Stomach (tissue), 9 donors: ENCODE results near the gene KCNH8. TPM values are rescaled to one million over a fixed set of nuclear protein-coding genes. Genes with fewer than 3 reads are reported as not detected.

Experiments
- DNase-seq, 2 donors: peaks; one replicate each; pipeline versions ENCODE4 v3.0.0 to v3.0.0-alpha.2; 2013 to 2019
- H3K27ac ChIP-seq, 5 donors: fragments of 200-600 bp in 4 of 5; sonication (generic) in 4 of 5; one replicate each; pipeline ENCODE4 v1.5.1; 2013 to 2019; ENCODE audit warnings: mild to moderate bottlenecking in 1 of 5, moderate library complexity in 1 of 5
- H3K27me3 ChIP-seq, 3 donors: fragments of 200-600 bp; sonication (generic); one replicate each; pipeline ENCODE4 v1.5.1; 2017 to 2019; ENCODE audit warnings: mixed run types in 1 of 3
- H3K36me3 ChIP-seq, 4 donors: fragments of 200-600 bp; sonication (generic); 1 replicate in 3 of 4; 2 replicates in 1 of 4; pipeline ENCODE4 v1.5.1; 2016 to 2019
- H3K4me1 ChIP-seq, 4 donors: fragments of 200-600 bp; sonication (generic); one replicate each; pipeline ENCODE4 v1.5.1; 2016 to 2019
- H3K4me3 ChIP-seq, 4 donors: fragments of 200-600 bp; sonication (generic) in 3 of 4; one replicate each; pipeline ENCODE4 v1.5.1; 2016 to 2019; ENCODE audit warnings: mild to moderate bottlenecking in 1 of 4
- H3K9me3 ChIP-seq, 4 donors: fragments of 200-600 bp; sonication (generic); one replicate each; pipeline ENCODE4 v1.5.1; 2016 to 2019
- CTCF ChIP-seq, 7 experiments: fragments of 450-650 bp in 4 of 7; fragments of 200-600 bp in 3 of 7; sonication (generic) in 3 of 7; IDR thresholded peaks; one replicate each; pipeline ENCODE4 v1.5.1; 2016 to 2019; ENCODE audit warnings: antibody characterized with exemption in 7 of 7, control low read depth in 2 of 7, mild to moderate bottlenecking in 1 of 7
- EP300 ChIP-seq: sonication (generic); formaldehyde crosslinking; IDR thresholded peaks from one replicate; pipeline ENCODE4 v1.6.1; 2017; ENCODE audit warnings: antibody characterized with exemption
- POLR2A ChIP-seq, 4 donors: fragments of 450-650 bp; IDR thresholded peaks; one replicate each; pipeline ENCODE4 v1.6.1; 2016; ENCODE audit warnings: antibody characterized with exemption in 4 of 4, control low read depth in 2 of 4, mild to moderate bottlenecking in 1 of 4, moderate library complexity in 1 of 4
- POLR2AphosphoS5 ChIP-seq, 3 donors: sonication (generic); formaldehyde crosslinking; IDR thresholded peaks; one replicate each; pipeline ENCODE4 v1.6.1; 2016; ENCODE audit warnings: antibody characterized with exemption in 3 of 3
- WGBS, 5 donors: extraction: QIAGEN DNeasy Blood & Tissue Kit in 3 of 5; methylation state at CpG; one replicate each; pipeline versions ENCODE4 v1.1.5 to v1.1.7; 2013 to 2018; 5-methylcytosine and 5-hydroxymethylcytosine counted together
- intact Hi-C: fragments of 100-400 bp; cut with DNase I; formaldehyde crosslinking; loops from one replicate; pipeline ENCODE4 v1.15.1; 2023; ENCODE audit warnings: low total_unique reads
- polyA plus RNA-seq, 3 donors: library from polyadenylated mRNA; stranded (reverse); fragments of 200-250 nt; gene quantifications; one replicate each; pipeline ENCODE4 v1.2.3, GENCODE V29; 2013
- total RNA-seq, 5 donors: library from RNA; depleted of rRNA; stranded (reverse); fragments of >200 nt; gene quantifications; one replicate each; pipeline versions ENCODE4 v1.1.0 to v1.2.3, GENCODE V29; 2014 to 2016
- donor health status: healthy with polysubstance abuse.
- donor health status: Bipolar disorder and iron deficiency.
- donor health status: healthy.

Gene KCNH8
- total and polyA plus RNA-seq, 8 donors = 0.29 to 5.3 (median 0.89) TPM; not detected in 1

- no peak for TF ChIP-seq EP300
- TF ChIP-seq CTCF (IDR thresholded peaks at IDR 0.05) = no peak
- no peak for TF ChIP-seq POLR2AphosphoS5 (IDR thresholded peaks at IDR 0.05)
- no peak for TF ChIP-seq POLR2A (IDR thresholded peaks at IDR 0.05)
Measured at GRCh38 chr3:19425825-19426224, 277.5 kb downstream of the KCNH8 start.

DNA sequence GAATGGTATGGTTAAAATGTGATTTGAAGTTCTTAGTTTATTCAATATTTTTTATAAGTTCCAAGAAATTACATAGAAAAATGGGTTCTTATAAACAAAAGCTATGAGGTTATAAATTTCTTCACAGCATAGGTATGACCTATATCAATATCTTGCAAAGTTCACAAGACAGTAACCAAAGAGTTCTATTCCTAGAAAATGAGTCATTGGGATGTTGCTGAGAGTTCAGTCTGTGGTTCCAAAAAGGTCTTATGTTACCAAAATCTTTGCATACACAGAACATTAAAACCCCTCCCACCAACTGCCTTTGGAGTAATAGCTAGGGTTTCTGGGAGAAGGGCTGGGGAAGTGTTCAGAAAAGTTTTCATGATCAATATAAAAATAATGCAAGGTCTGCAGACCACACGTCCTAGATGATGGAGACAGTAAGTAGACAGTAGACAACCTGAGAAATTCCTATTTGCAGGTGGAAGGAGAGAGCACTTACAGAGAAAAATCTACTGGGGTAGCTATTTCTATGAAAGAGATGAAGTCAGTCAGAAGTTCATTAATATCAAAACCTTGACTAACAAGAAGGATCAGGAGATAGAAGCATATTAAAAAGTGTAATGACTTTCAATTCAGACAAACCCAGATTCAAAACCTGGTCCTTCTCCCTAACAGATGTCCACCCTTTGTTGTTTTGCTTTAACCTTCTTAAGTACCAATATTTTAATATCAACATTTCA, 279.3 kb downstream of the KCNH8 start:
- DNase-seq = no peak
- Histone ChIP-seq H3K27ac (no peak overlapping the region), H3K27me3 (no peaks in the 10 kb centered on the region), H3K36me3 (no peaks in the 10 kb centered on the region), H3K4me3 (no peak overlapping the region), H3K9me3 (peaks cover 0 to 7% (median 0%) of the 10 kb centered on the region in 4 donors), H3K4me1 (no peaks in the 10 kb centered on the region)
- TF ChIP-seq EP300 = no peak
- TF ChIP-seq CTCF (IDR thresholded peaks at IDR 0.05) = no peak
- no peak for TF ChIP-seq POLR2AphosphoS5 (IDR thresholded peaks at IDR 0.05)
- no peak for TF ChIP-seq POLR2A (IDR thresholded peaks at IDR 0.05)
- intact Hi-C loops = no loop called here
- WGBS, 5 donors = 53 to 84% (median 76%) methylated on average over 1 of the region's 1 CpG

More at GRCh38 chr3:19425825-19426224, 277.5 kb downstream of the KCNH8 start:
- no peaks in the 10 kb centered on the region for H3K27me3 ChIP-seq
- peak overlapping the region in 1 of 5 donors; percentile 19 for H3K27ac ChIP-seq
- no peaks in the 10 kb centered on the region for H3K36me3 ChIP-seq
- 86 to 96% (median 93%) methylated on average over 1 of the region's 1 CpG for WGBS, 5 donors
- no peaks in the 10 kb centered on the region for H3K4me1 ChIP-seq
- H3K9me3 ChIP-seq = peaks cover 0 to 1% (median 0%) of the 10 kb centered on the region in 4 donors
- no peak overlapping the region for H3K4me3 ChIP-seq
- DNase-seq = no peak
- intact Hi-C loops = no loop called here

GRCh38 chr3:19428729-19429128, 280.4 kb downstream of the KCNH8 start:
- Histone ChIP-seq H3K9me3 (peaks cover 0 to 7% (median 0%) of the 10 kb centered on the region in 4 donors), H3K27ac (no peak overlapping the region), H3K27me3 (no peaks in the 10 kb centered on the region), H3K4me3 (no peak overlapping the region), H3K36me3 (no peaks in the 10 kb centered on the region), H3K4me1 (no peaks in the 10 kb centered on the region)
- WGBS, 5 donors = 84 to 94% (median 91%) methylated on average over 7 of the region's 7 CpGs
- DNase-seq = no peak
- intact Hi-C loops = no loop called here
- TF ChIP-seq POLR2A (IDR thresholded peaks at IDR 0.05) (no peak), POLR2AphosphoS5 (IDR thresholded peaks at IDR 0.05) (no peak), CTCF (IDR thresholded peaks at IDR 0.05) (no peak), EP300 (no peak)

GRCh38 chr3:19432669-19433068, 284.4 kb downstream of the KCNH8 start:
- 54 to 85% (median 80%) methylated on average over 2 of the region's 2 CpGs for WGBS, 5 donors
- H3K27ac ChIP-seq = peak overlapping the region in 1 of 5 donors; percentile 22

More at GRCh38 chr3:19432669-19433068, 284.4 kb downstream of the KCNH8 start:
- no peak for TF ChIP-seq EP300
- TF ChIP-seq POLR2AphosphoS5 (IDR thresholded peaks at IDR 0.05) = no peak
- TF ChIP-seq POLR2A (IDR thresholded peaks at IDR 0.05) = no peak
- TF ChIP-seq CTCF (IDR thresholded peaks at IDR 0.05) = no peak
- H3K27me3 ChIP-seq = no peaks in the 10 kb centered on the region
- DNase-seq = peak in 1 of 2 donors; percentile 35
- H3K4me3 ChIP-seq = no peak overlapping the region
- intact Hi-C loops = no loop called here
- H3K36me3 ChIP-seq = no peaks in the 10 kb centered on the region
- no peaks in the 10 kb centered on the region for H3K4me1 ChIP-seq
- peaks cover 0 to 7% (median 0%) of the 10 kb centered on the region in 4 donors for H3K9me3 ChIP-seq
